AG04450 (cell line): ENCODE measurements around the gene TMEM219. TPM values are rescaled to one million over a fixed set of nuclear protein-coding genes. Genes with fewer than 3 reads are reported as not detected.

ENCODE experiments used
- CTCF ChIA-PET: fragments of 300-600, 350-600 bp; formaldehyde crosslinking; extraction: SDS; loops from one replicate; lab custom pipeline; 2022; ENCODE audit warnings: antibody characterized with exemption, inconsistent platforms; lab: Charles Lee
- POLR2A ChIA-PET: fragments of 350-600 bp; formaldehyde crosslinking; extraction: SDS; loops from one replicate; lab custom pipeline; 2021; ENCODE audit warnings: antibody characterized with exemption, inconsistent platforms; lab: Yijun Ruan, JAX
- DNase-seq: peaks from one replicate; pipeline ENCODE4 v3.0.0-alpha.2; 2011; ENCODE audit warnings: low read depth, low spot score
- H3K27ac ChIP-seq: one replicate; pipeline ENCODE4 v1.5.1; 2012; ENCODE audit warnings: low read depth, low read length, control low read depth
- H3K27me3 ChIP-seq: one replicate; pipeline ENCODE4 v1.6.0; 2012; ENCODE audit warnings: low read length; ENCODE audit not compliant: control insufficient read depth, insufficient read depth
- H3K4me3 ChIP-seq: 2 replicates; pipeline ENCODE4 v1.5.1; 2011; ENCODE audit warnings: mild to moderate bottlenecking, low read depth, low read length, control low read depth
- H3K9me3 ChIP-seq: 2 replicates; pipeline ENCODE4 v1.5.1; 2012; ENCODE audit warnings: low read length; ENCODE audit not compliant: control insufficient read depth, insufficient read depth
- CTCF ChIP-seq: IDR thresholded peaks from 2 replicates; pipeline ENCODE4 v1.5.1; 2011; ENCODE audit warnings: low read depth, low read length, control low read depth, inconsistent platforms
- polyA plus RNA-seq: library from polyadenylated mRNA; depleted of rRNA; stranded (reverse); fragments of >200 nt; gene quantifications from 2 replicates; pipeline ENCODE4 v1.2.3, GENCODE V29; 2011

TMEM219 gene
- polyA plus RNA-seq, 1 experiment, result 88.6 TPM

- Histone ChIP-seq H3K27ac (no peak overlapping the region), H3K4me3 (no peak overlapping the region), H3K9me3 (no peaks in the 10 kb centered on the region; the same call in 1 of the 2 replicates), H3K27me3 (no peaks in the 10 kb centered on the region)
- ChIA-PET POLR2A (no interaction called here), CTCF (interaction anchor here (0.6 to 1.8 kb wide), 2 partner anchors 78 to 114 kb away, joined by 4 read pairs; no protein-coding TSS in a partner anchor)
- TF ChIP-seq CTCF, result no peak
- no peak for DNase-seq
Observed at GRCh38 chr16:29978564-29979270, 16.8 kb downstream of the TMEM219 start.

GRCh38 chr16:29982560-29983419, 20.9 kb downstream of the TMEM219 start:
- Histone ChIP-seq H3K4me3 (no peak overlapping the region), H3K27me3 (no peaks in the 10 kb centered on the region), H3K27ac (no peak overlapping the region), H3K9me3 (no peaks in the 10 kb centered on the region; the same call in 1 of the 2 replicates)
- POLR2A ChIA-PET, result no interaction called here
- DNase-seq, result no peak
- CTCF ChIA-PET, result no interaction called here
- TF ChIP-seq CTCF, result no peak

- Histone ChIP-seq H3K27ac (no peak overlapping the region), H3K4me3 (no peak overlapping the region), H3K27me3 (no peaks in the 10 kb centered on the region), H3K9me3 (no peaks in the 10 kb centered on the region; the same call in 1 of the 2 replicates)
- POLR2A ChIA-PET, result no interaction called here
- DNase-seq, result no peak
- no peak for TF ChIP-seq CTCF
- CTCF ChIA-PET, result no interaction called here
Observed at GRCh38 chr16:29983420-29984136, 21.7 kb downstream of the TMEM219 start.

GRCh38 chr16:29984137-29984763, 22.4 kb downstream of the TMEM219 start:
- TF ChIP-seq CTCF, result no peak
- no peaks in the 10 kb centered on the region; the same call in 1 of the 2 replicates for H3K9me3 ChIP-seq
- no peak overlapping the region for H3K27ac ChIP-seq
- DNase-seq, result no peak
- ChIA-PET CTCF (no interaction called here), POLR2A (no interaction called here)
- H3K27me3 ChIP-seq, result no peaks in the 10 kb centered on the region
- no peak overlapping the region for H3K4me3 ChIP-seq
